Measurements from ENCODE around the gene OLFM4.

The OLFM4 gene

GRCh38 chr13:53014495-53015443 lies 13.8 kb upstream of the OLFM4 start:
- Histone ChIP-seq H3K27ac (replicated peaks; ENCODE audit: low read length) (no peak overlapping the region), H3K9me3 (replicated peaks in 1 of 2; ENCODE audit: control insufficient read depth in 2 of 2, insufficient read depth in 1 of 2, low read depth in 1 of 2, low read length in 2 of 2) (peaks cover 3 to 10% of the 10 kb centered on the region in 2 donors), H4K91ac (ENCODE audit: low read depth, low read length, poor library complexity) (no peak overlapping the region), H2BK15ac (ENCODE audit: low read length) (no peak overlapping the region), H3K36me3 (replicated peaks in 1 of 2; ENCODE audit: control insufficient read depth in 2 of 2, insufficient read depth in 2 of 2, low read length in 2 of 2) (no peaks in the 10 kb centered on the region), H3K4me1 (ENCODE audit: control insufficient read depth in 2 of 2, insufficient read depth in 1 of 2, low read depth in 1 of 2, low read length in 2 of 2) (peaks cover 3 to 7% of the 10 kb centered on the region in 2 donors), H2BK120ac (ENCODE audit: low read depth, low read length) (no peak overlapping the region), H3K14ac (ENCODE audit: low read length) (no peak overlapping the region), H4K8ac (ENCODE audit: low read depth, low read length) (no peak overlapping the region), H3K4ac (ENCODE audit: low read length) (no peak overlapping the region), H3K23ac (ENCODE audit: low read depth, low read length, poor library complexity) (no peak overlapping the region), H3K4me2 (ENCODE audit: insufficient read depth, low read length, poor library complexity, severe bottlenecking) (no peak overlapping the region), H3K27me3 (ENCODE audit: control insufficient read depth in 3 of 3, insufficient read depth in 3 of 3, low read depth in 1 of 3, low read length in 3 of 3) (no peaks in the 10 kb centered on the region), H3K18ac (ENCODE audit: low read length) (no peak overlapping the region), H2BK12ac (ENCODE audit: low read length) (no peak overlapping the region), H3K9ac (ENCODE audit: low read depth, low read length, poor library complexity) (no peak overlapping the region), H2AK5ac (ENCODE audit: low read depth, low read length) (no peak overlapping the region), H2AFZ (ENCODE audit: low read length) (peak overlapping the region; percentile 51), H2BK5ac (ENCODE audit: low read length) (no peak overlapping the region), H3K79me1 (ENCODE audit: low read depth, low read length) (no peaks in the 10 kb centered on the region), H3K4me3 (ENCODE audit: low read length in 2 of 2) (no peak overlapping the region)
- no peak for DNase-seq (ENCODE audit: low spot score)
- no CpG with 5 or more reads among the region's 8 CpGs for WGBS, 2 donors (ENCODE audit: extremely low coverage in 2 of 2, insufficient read length in 2 of 2, insufficient replicate concordance in 1 of 2)

GRCh38 chr13:53015971-53016370 lies 12.6 kb upstream of the OLFM4 start:
- Histone ChIP-seq H3K27ac (replicated peaks; ENCODE audit: low read length) (no peak overlapping the region), H2AK5ac (ENCODE audit: low read depth, low read length) (no peak overlapping the region), H3K27me3 (ENCODE audit: control insufficient read depth in 3 of 3, insufficient read depth in 3 of 3, low read depth in 1 of 3, low read length in 3 of 3) (no peaks in the 10 kb centered on the region), H2BK5ac (ENCODE audit: low read length) (no peak overlapping the region), H2AFZ (ENCODE audit: low read length) (no peak overlapping the region), H3K4me2 (ENCODE audit: insufficient read depth, low read length, poor library complexity, severe bottlenecking) (no peak overlapping the region), H3K36me3 (replicated peaks in 1 of 2; ENCODE audit: control insufficient read depth in 2 of 2, insufficient read depth in 2 of 2, low read length in 2 of 2) (no peaks in the 10 kb centered on the region), H3K9me3 (replicated peaks in 1 of 2; ENCODE audit: control insufficient read depth in 2 of 2, insufficient read depth in 1 of 2, low read depth in 1 of 2, low read length in 2 of 2) (peaks cover 3 to 10% of the 10 kb centered on the region in 2 donors), H2BK120ac (ENCODE audit: low read depth, low read length) (no peak overlapping the region), H3K4ac (ENCODE audit: low read length) (no peak overlapping the region), H4K91ac (ENCODE audit: low read depth, low read length, poor library complexity) (no peak overlapping the region), H2BK12ac (ENCODE audit: low read length) (no peak overlapping the region), H3K9ac (ENCODE audit: low read depth, low read length, poor library complexity) (no peak overlapping the region), H3K4me1 (ENCODE audit: control insufficient read depth in 2 of 2, insufficient read depth in 1 of 2, low read depth in 1 of 2, low read length in 2 of 2) (peaks cover 6 to 14% of the 10 kb centered on the region in 2 donors), H2BK15ac (ENCODE audit: low read length) (no peak overlapping the region), H4K8ac (ENCODE audit: low read depth, low read length) (no peak overlapping the region), H3K14ac (ENCODE audit: low read length) (no peak overlapping the region), H3K4me3 (ENCODE audit: low read length in 2 of 2) (no peak overlapping the region), H3K23ac (ENCODE audit: low read depth, low read length, poor library complexity) (no peak overlapping the region), H3K18ac (ENCODE audit: low read length) (no peak overlapping the region), H3K79me1 (ENCODE audit: low read depth, low read length) (no peaks in the 10 kb centered on the region)
- WGBS, 2 donors (ENCODE audit: extremely low coverage in 2 of 2, insufficient read length in 2 of 2, insufficient replicate concordance in 1 of 2): no CpG with 5 or more reads among the region's 6 CpGs
- DNase-seq (ENCODE audit: low spot score): no peak

- Histone ChIP-seq H2BK120ac (ENCODE audit: low read depth, low read length) (no peak overlapping the region), H3K4ac (ENCODE audit: low read length) (no peak overlapping the region), H3K27ac (replicated peaks; ENCODE audit: low read length) (no peak overlapping the region), H3K4me2 (ENCODE audit: insufficient read depth, low read length, poor library complexity, severe bottlenecking) (no peak overlapping the region), H3K9me3 (replicated peaks in 1 of 2; ENCODE audit: control insufficient read depth in 2 of 2, insufficient read depth in 1 of 2, low read depth in 1 of 2, low read length in 2 of 2) (peaks cover 3 to 10% of the 10 kb centered on the region in 2 donors), H3K23ac (ENCODE audit: low read depth, low read length, poor library complexity) (no peak overlapping the region), H3K36me3 (replicated peaks in 1 of 2; ENCODE audit: control insufficient read depth in 2 of 2, insufficient read depth in 2 of 2, low read length in 2 of 2) (no peaks in the 10 kb centered on the region), H3K14ac (ENCODE audit: low read length) (no peak overlapping the region), H2BK12ac (ENCODE audit: low read length) (no peak overlapping the region), H2AFZ (ENCODE audit: low read length) (no peak overlapping the region), H3K27me3 (ENCODE audit: control insufficient read depth in 3 of 3, insufficient read depth in 3 of 3, low read depth in 1 of 3, low read length in 3 of 3) (no peaks in the 10 kb centered on the region), H2AK5ac (ENCODE audit: low read depth, low read length) (no peak overlapping the region), H2BK5ac (ENCODE audit: low read length) (no peak overlapping the region), H3K4me3 (ENCODE audit: low read length in 2 of 2) (peak overlapping the region in 1 of 2 donors; percentile 37), H4K91ac (ENCODE audit: low read depth, low read length, poor library complexity) (no peak overlapping the region), H3K79me1 (ENCODE audit: low read depth, low read length) (no peaks in the 10 kb centered on the region), H3K4me1 (ENCODE audit: control insufficient read depth in 2 of 2, insufficient read depth in 1 of 2, low read depth in 1 of 2, low read length in 2 of 2) (peaks cover 5 to 24% of the 10 kb centered on the region in 2 donors), H3K18ac (ENCODE audit: low read length) (no peak overlapping the region), H2BK15ac (ENCODE audit: low read length) (no peak overlapping the region), H3K9ac (ENCODE audit: low read depth, low read length, poor library complexity) (no peak overlapping the region), H4K8ac (ENCODE audit: low read depth, low read length) (no peak overlapping the region)
- no CpG with 5 or more reads among the region's 5 CpGs for WGBS, 2 donors (ENCODE audit: extremely low coverage in 2 of 2, insufficient read length in 2 of 2, insufficient replicate concordance in 1 of 2)
- DNase-seq (ENCODE audit: low spot score): no peak
Measured at GRCh38 chr13:53017433-53017970, 11.1 kb upstream of the OLFM4 start.
